SU-DHL-6 (cell line): ENCODE measurements around the gene PTGDR.

Experiments
- H2AFZ ChIP-seq: fragments of 200-600 bp; sonication (generic); 2 replicates; pipeline ENCODE4 v1.6.1; 2014; ENCODE audit warnings: low read depth, mild to moderate bottlenecking, moderate library complexity, mixed read lengths, antibody characterized with exemption, low read length; ENCODE audit not compliant: severe bottlenecking
- H3F3A ChIP-seq: fragments of 200-600 bp; shearing (Covaris generic); 2 replicates; pipeline ENCODE4 v1.6.0; 2016; ENCODE audit warnings: antibody characterized with exemption, mild to moderate bottlenecking; ENCODE audit not compliant: insufficient read depth
- H3K27ac ChIP-seq: fragments of 200-600 bp; sonication (generic); 2 replicates; pipeline ENCODE4 v1.5.1; 2016; ENCODE audit warnings: low read depth, mild to moderate bottlenecking, low read length, moderate library complexity, mixed read lengths
- H3K27me3 ChIP-seq: fragments of 200-600 bp; sonication (generic), shearing (Covaris generic); 2 replicates; pipeline ENCODE4 v1.6.0; 2014; ENCODE audit warnings: mild to moderate bottlenecking, low read length
- H3K36me3 ChIP-seq: fragments of 200-600 bp; sonication (generic); 2 replicates; pipeline ENCODE4 v1.6.1; 2014; ENCODE audit warnings: mild to moderate bottlenecking, low read length, mixed read lengths
- H3K4me2 ChIP-seq: fragments of 300-600, 200-600 bp; shearing (Covaris generic), sonication (generic); 2 replicates; pipeline ENCODE4 v1.6.0; 2014; ENCODE audit warnings: low read length, low read depth, mild to moderate bottlenecking; ENCODE audit not compliant: poor library complexity, severe bottlenecking
- H3K4me3 ChIP-seq: fragments of 200-600 bp; sonication (generic); 2 replicates; pipeline ENCODE4 v1.5.1; 2014; ENCODE audit warnings: antibody characterized with exemption, low read length, mild to moderate bottlenecking, mixed read lengths; ENCODE audit not compliant: insufficient read depth, poor library complexity, severe bottlenecking
- H3K79me2 ChIP-seq: fragments of 200-600 bp; sonication (generic); 2 replicates; pipeline ENCODE4 v1.6.1; 2014; ENCODE audit warnings: mild to moderate bottlenecking, low read length, moderate library complexity; ENCODE audit not compliant: insufficient read depth
- H3K9ac ChIP-seq: fragments of 200-600 bp; sonication (generic); 2 replicates; pipeline ENCODE4 v1.7.0; 2014; ENCODE audit warnings: mild to moderate bottlenecking, low read length
- H3K9me2 ChIP-seq: fragments of 200-600 bp; sonication (generic); replicated peaks from 2 replicates; pipeline ENCODE4 v1.6.1; 2014; ENCODE audit warnings: low read length; ENCODE audit not compliant: insufficient read depth
- H3K9me3 ChIP-seq: fragments of 200-600 bp; sonication (generic); 2 replicates; pipeline ENCODE4 v1.6.1; 2014; ENCODE audit warnings: low read length, mixed read lengths; ENCODE audit not compliant: insufficient read depth
- H4K20me1 ChIP-seq: fragments of 200-600 bp; sonication (generic); 2 replicates; pipeline ENCODE4 v1.6.1; 2014; ENCODE audit warnings: low read depth, mild to moderate bottlenecking, antibody characterized with exemption, low read length, moderate library complexity, mixed read lengths
- CTCF ChIP-seq: fragments of 200-600 bp; sonication (generic); IDR thresholded peaks from one replicate; pipeline ENCODE4 v1.5.1; 2017; ENCODE audit warnings: antibody characterized with exemption, mild to moderate bottlenecking, low read length, moderate library complexity; ENCODE audit not compliant: insufficient read depth, poor library complexity, severe bottlenecking
- EZH2phosphoT487 ChIP-seq: fragments of 200-600 bp; sonication (generic), shearing (Covaris generic); conservative IDR thresholded peaks from 2 replicates; pipeline ENCODE4 v1.6.1; 2018; ENCODE audit warnings: mild to moderate bottlenecking, antibody characterized with exemption, low read length, moderate library complexity, mixed read lengths

PTGDR gene

GRCh38 chr14:52318826-52319645, 51.5 kb downstream of the PTGDR start:
- H3K9ac ChIP-seq: no peak overlapping the region
- no peak overlapping the region for H3K27ac ChIP-seq
- no peaks in the 10 kb centered on the region for H3K27me3 ChIP-seq
- no peaks in the 10 kb centered on the region for H3K9me2 ChIP-seq
- H3K79me2 ChIP-seq: no peaks in the 10 kb centered on the region
- H3K9me3 ChIP-seq: no peaks in the 10 kb centered on the region
- no peak overlapping the region for H3K4me2 ChIP-seq
- TF ChIP-seq EZH2phosphoT487: no peak
- TF ChIP-seq CTCF: no peak
- H3F3A ChIP-seq: no peaks in the 10 kb centered on the region
- no peaks in the 10 kb centered on the region for H4K20me1 ChIP-seq
- H2AFZ ChIP-seq: no peak overlapping the region
- no peaks in the 10 kb centered on the region for H3K36me3 ChIP-seq
- H3K4me3 ChIP-seq: no peak overlapping the region

- no peak for TF ChIP-seq EZH2phosphoT487
- TF ChIP-seq CTCF: no peak
Observed at GRCh38 chr14:52319919-52320318, 52.4 kb downstream of the PTGDR start.

GRCh38 chr14:52325126-52325525, 57.6 kb downstream of the PTGDR start:
- Histone ChIP-seq H3K9ac (no peak overlapping the region), H3K9me2 (no peaks in the 10 kb centered on the region), H2AFZ (no peak overlapping the region), H3K4me2 (no peak overlapping the region), H3K4me3 (no peak overlapping the region), H3F3A (no peaks in the 10 kb centered on the region), H3K79me2 (no peaks in the 10 kb centered on the region), H3K9me3 (no peaks in the 10 kb centered on the region), H3K27ac (no peak overlapping the region), H3K36me3 (no peaks in the 10 kb centered on the region), H3K27me3 (no peaks in the 10 kb centered on the region), H4K20me1 (no peaks in the 10 kb centered on the region)
- no peak for TF ChIP-seq CTCF
- TF ChIP-seq EZH2phosphoT487: no peak

More at GRCh38 chr14:52319919-52320318, 52.4 kb downstream of the PTGDR start:
- Histone ChIP-seq H3F3A (no peaks in the 10 kb centered on the region), H3K27me3 (no peaks in the 10 kb centered on the region), H4K20me1 (no peaks in the 10 kb centered on the region), H3K4me2 (no peak overlapping the region), H3K4me3 (no peak overlapping the region), H3K9me3 (no peaks in the 10 kb centered on the region), H3K27ac (no peak overlapping the region), H2AFZ (no peak overlapping the region), H3K9ac (no peak overlapping the region), H3K79me2 (no peaks in the 10 kb centered on the region), H3K9me2 (no peaks in the 10 kb centered on the region), H3K36me3 (no peaks in the 10 kb centered on the region)
